PC-9 (cell line): Measurements from ENCODE around the gene HFM1. TPM values are rescaled to one million over a fixed set of nuclear protein-coding genes. Genes with fewer than 3 reads are reported as not detected.

Source experiments
- BruUV-seq: library from RNA; stranded (reverse); fragments of 400-500 nt; replicated peaks from 2 replicates; lab custom pipeline; 2021; lab: Mats Ljungman, UMichigan
- CTCF ChIA-PET: fragments of 300-600 bp; sonication (Branson Sonifier 250); formaldehyde crosslinking; loops from one replicate; lab custom pipeline; 2022; ENCODE audit warnings: antibody characterized with exemption; lab: Charles Lee
- POLR2A ChIA-PET: fragments of 300-600 bp; sonication (Branson Sonifier 250); formaldehyde crosslinking; loops from one replicate; lab custom pipeline; 2022; ENCODE audit warnings: antibody characterized with exemption; ENCODE audit not compliant: unreplicated experiment; lab: Charles Lee
- DNase-seq, 2 experiments: peaks; one replicate each; pipeline versions ENCODE4 v3.0.0 to v3.0.0-alpha.2; 2015 to 2022; ENCODE audit warnings: mixed read lengths in 1 of 2
- H2AFZ ChIP-seq: fragments of 200-600 bp; sonication (generic); 2 replicates; pipeline ENCODE4 v1.8.1; 2017; ENCODE audit warnings: antibody characterized with exemption
- H3F3A ChIP-seq: fragments of 200-600 bp; sonication (generic); 2 replicates; pipeline ENCODE4 v1.8.1; 2017; ENCODE audit warnings: antibody characterized with exemption, mild to moderate bottlenecking, low read depth; ENCODE audit not compliant: insufficient read depth
- H3K27ac ChIP-seq: fragments of 200-600 bp; sonication (generic); 2 replicates; pipeline ENCODE4 v1.6.1; 2016; ENCODE audit warnings: mixed run types
- H3K27me3 ChIP-seq: fragments of 200-600 bp; sonication (generic); 2 replicates; pipeline ENCODE4 v1.6.1; 2016; ENCODE audit warnings: low read depth, mixed run types; ENCODE audit not compliant: insufficient read depth
- H3K36me3 ChIP-seq: fragments of 200-600 bp; sonication (generic); 2 replicates; pipeline ENCODE4 v1.6.1; 2016; ENCODE audit warnings: low read depth, mixed run types
- H3K4me1 ChIP-seq: fragments of 200-600 bp; sonication (generic); replicated peaks from 2 replicates; pipeline ENCODE4 v1.6.1; 2016; ENCODE audit warnings: mixed run types; ENCODE audit not compliant: insufficient read depth
- H3K4me2 ChIP-seq: fragments of 200-600 bp; sonication (generic); 2 replicates; pipeline ENCODE4 v1.6.1; 2017; ENCODE audit warnings: mixed run types
- H3K4me3 ChIP-seq: fragments of 200-600 bp; sonication (generic); 2 replicates; pipeline ENCODE4 v1.6.1; 2016; ENCODE audit warnings: mixed run types
- H3K79me2 ChIP-seq: fragments of 200-600 bp; sonication (generic); 2 replicates; pipeline ENCODE4 v1.6.1; 2017; ENCODE audit warnings: low read depth, mixed run types
- H3K9me2 ChIP-seq: fragments of 200-600 bp; sonication (generic); 2 replicates; pipeline ENCODE4 v1.8.1; 2017; ENCODE audit warnings: mild to moderate bottlenecking; ENCODE audit not compliant: insufficient read depth
- H3K9me3 ChIP-seq: fragments of 200-600 bp; sonication (generic); 2 replicates; pipeline ENCODE4 v1.8.1; 2016; ENCODE audit warnings: low read depth; ENCODE audit not compliant: insufficient read depth
- H4K20me1 ChIP-seq: fragments of 200-600 bp; sonication (generic); 2 replicates; pipeline ENCODE4 v1.8.1; 2017; ENCODE audit not compliant: insufficient read depth
- EZH2 ChIP-seq: fragments of 200-600 bp; sonication (generic); IDR thresholded peaks from 2 replicates; pipeline ENCODE4 v1.8.0; 2017; ENCODE audit warnings: antibody characterized with exemption, low read depth
- intact Hi-C: fragments of 100-400 bp; cut with micrococcal nuclease; formaldehyde crosslinking; loops from one replicate; pipeline ENCODE4 v1.10.0; 2022; ENCODE audit not compliant: unreplicated experiment
- total RNA-seq: library from RNA; stranded (reverse); gene quantifications from 2 replicates; pipeline ENCODE4 v1.2.3, GENCODE V29; 2021
- TF ChIP-seq, protein P1 (sequence below): fragments of 200-600 bp; sonication (generic); conservative IDR thresholded peaks from 2 replicates; pipeline ENCODE4 v1.6.1; 2017; ENCODE audit warnings: mixed run types, antibody characterized with exemption, mild to moderate bottlenecking, moderate library complexity

The HFM1 gene
- total RNA-seq, 1 experiment from 2014 or later = not detected

GRCh38 chr1:91224878-91225277, 179.8 kb downstream of the HFM1 start:
- Histone ChIP-seq H2AFZ (no peak overlapping the region), H3K36me3 (no peaks in the 10 kb centered on the region), H3K79me2 (no peaks in the 10 kb centered on the region), H3K4me3 (no peak overlapping the region), H3F3A (no peaks in the 10 kb centered on the region), H4K20me1 (no peaks in the 10 kb centered on the region), H3K9me2 (no peaks in the 10 kb centered on the region), H3K4me1 (peaks cover 12% of the 10 kb centered on the region; the same call in 1 of the 2 replicates), H3K4me2 (no peak overlapping the region), H3K27ac (no peak overlapping the region), H3K27me3 (no peaks in the 10 kb centered on the region), H3K9me3 (no peaks in the 10 kb centered on the region; the same call in 1 of the 2 replicates)
- no peak for DNase-seq
- ChIA-PET POLR2A (no interaction called here), CTCF (no interaction called here)
- BruUV-seq = no TSS peak
- no peak for TF ChIP-seq EZH2
- TF ChIP-seq, protein P1, sequence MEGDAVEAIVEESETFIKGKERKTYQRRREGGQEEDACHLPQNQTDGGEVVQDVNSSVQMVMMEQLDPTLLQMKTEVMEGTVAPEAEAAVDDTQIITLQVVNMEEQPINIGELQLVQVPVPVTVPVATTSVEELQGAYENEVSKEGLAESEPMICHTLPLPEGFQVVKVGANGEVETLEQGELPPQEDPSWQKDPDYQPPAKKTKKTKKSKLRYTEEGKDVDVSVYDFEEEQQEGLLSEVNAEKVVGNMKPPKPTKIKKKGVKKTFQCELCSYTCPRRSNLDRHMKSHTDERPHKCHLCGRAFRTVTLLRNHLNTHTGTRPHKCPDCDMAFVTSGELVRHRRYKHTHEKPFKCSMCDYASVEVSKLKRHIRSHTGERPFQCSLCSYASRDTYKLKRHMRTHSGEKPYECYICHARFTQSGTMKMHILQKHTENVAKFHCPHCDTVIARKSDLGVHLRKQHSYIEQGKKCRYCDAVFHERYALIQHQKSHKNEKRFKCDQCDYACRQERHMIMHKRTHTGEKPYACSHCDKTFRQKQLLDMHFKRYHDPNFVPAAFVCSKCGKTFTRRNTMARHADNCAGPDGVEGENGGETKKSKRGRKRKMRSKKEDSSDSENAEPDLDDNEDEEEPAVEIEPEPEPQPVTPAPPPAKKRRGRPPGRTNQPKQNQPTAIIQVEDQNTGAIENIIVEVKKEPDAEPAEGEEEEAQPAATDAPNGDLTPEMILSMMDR = no peak
- intact Hi-C loops = no loop called here

DNA sequence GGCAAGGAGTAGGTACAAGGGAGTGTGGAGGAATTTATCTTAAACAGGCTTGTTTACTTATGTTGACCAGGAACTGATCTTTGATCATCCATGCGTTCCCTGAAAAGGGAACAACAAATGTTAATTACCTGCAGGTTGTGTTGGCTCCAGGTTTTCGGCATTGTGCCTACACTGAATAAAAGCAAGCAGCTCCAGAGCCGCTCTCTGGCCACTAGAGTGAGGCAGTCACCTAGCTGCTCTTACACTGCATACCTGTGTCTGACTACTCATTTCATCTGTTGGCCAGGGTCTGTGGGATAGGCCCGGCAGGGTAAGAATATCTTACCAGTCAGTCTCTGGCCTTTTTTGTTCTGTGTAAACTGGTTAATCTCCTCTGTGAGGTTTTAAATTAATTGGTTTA, 183.6 kb downstream of the HFM1 start:
- no peaks in the 10 kb centered on the region; the same call in 1 of the 2 replicates for H3K9me3 ChIP-seq

GRCh38 chr1:91217911-91218310, 186.7 kb downstream of the HFM1 start:
- no peaks in the 10 kb centered on the region for H3K9me2 ChIP-seq
- H3K9me3 ChIP-seq = no peaks in the 10 kb centered on the region; the same call in 1 of the 2 replicates
- no peaks in the 10 kb centered on the region for H3K79me2 ChIP-seq
- ChIA-PET POLR2A (no interaction called here), CTCF (no interaction called here)
- H3K36me3 ChIP-seq = no peaks in the 10 kb centered on the region
- 0 out of 2 replicates have a peak overlapping the region, but pooled peaks have one; percentile 53 for H2AFZ ChIP-seq
- no peaks in the 10 kb centered on the region for H3K4me1 ChIP-seq
- no TSS peak for BruUV-seq
- no peaks in the 10 kb centered on the region for H4K20me1 ChIP-seq
- H3K4me2 ChIP-seq = peak overlapping the region; percentile 63
- intact Hi-C loops = no loop called here
- no peak for TF ChIP-seq EZH2
- TF ChIP-seq, protein P1 = no peak
- no peak overlapping the region for H3K27ac ChIP-seq
- H3K27me3 ChIP-seq = peaks cover 9% of the 10 kb centered on the region
- H3F3A ChIP-seq = no peaks in the 10 kb centered on the region
- peak overlapping the region; percentile 23; the same call in 1 of the 2 replicates for H3K4me3 ChIP-seq
- DNase-seq = no peak

More for the DNA sequence above, 183.6 kb downstream of the HFM1 start:
- Histone ChIP-seq H2AFZ (no peak overlapping the region), H3K4me3 (no peak overlapping the region), H3K36me3 (no peaks in the 10 kb centered on the region), H3K27me3 (peaks cover 9% of the 10 kb centered on the region), H3K79me2 (no peaks in the 10 kb centered on the region), H3K9me2 (no peaks in the 10 kb centered on the region), H3F3A (no peaks in the 10 kb centered on the region), H3K4me1 (0 out of 2 replicates have a peak, but pooled peaks cover 3% of the 10 kb centered on the region), H3K4me2 (no peak overlapping the region), H4K20me1 (no peaks in the 10 kb centered on the region), H3K27ac (no peak overlapping the region)
- POLR2A ChIA-PET = no interaction called here
- CTCF ChIA-PET = no interaction called here
- no peak for TF ChIP-seq EZH2
- TF ChIP-seq, protein P1 = no peak
- intact Hi-C loops = no loop called here
- no peak for DNase-seq
- no TSS peak for BruUV-seq

Other genes with a start within 250 kb of the HFM1 start
- gene CDC7, start 96.0 kb upstream of the HFM1 start, total RNA-seq = 11.5 and 13.1 TPM in 2 replicates